Testis (tissue), 2 donors: Measurements from ENCODE around the gene ZNF627.

Source experiments
- POLR2A ChIP-seq: fragments of 450-650 bp; IDR thresholded peaks from one replicate; pipeline ENCODE4 v1.6.1; 2017; ENCODE audit warnings: antibody characterized with exemption, mild to moderate bottlenecking, moderate library complexity
- TF ChIP-seq, protein P1 (sequence below), 3 experiments: fragments of 450-650 bp in 2 of 3; fragments of 200-600 bp in 1 of 3; sonication (generic) in 1 of 3; IDR thresholded peaks; one replicate each; pipeline ENCODE4 v1.5.1; 2016 to 2019; ENCODE audit warnings: antibody characterized with exemption in 3 of 3, mild to moderate bottlenecking in 2 of 3, moderate library complexity in 1 of 3

DNA sequence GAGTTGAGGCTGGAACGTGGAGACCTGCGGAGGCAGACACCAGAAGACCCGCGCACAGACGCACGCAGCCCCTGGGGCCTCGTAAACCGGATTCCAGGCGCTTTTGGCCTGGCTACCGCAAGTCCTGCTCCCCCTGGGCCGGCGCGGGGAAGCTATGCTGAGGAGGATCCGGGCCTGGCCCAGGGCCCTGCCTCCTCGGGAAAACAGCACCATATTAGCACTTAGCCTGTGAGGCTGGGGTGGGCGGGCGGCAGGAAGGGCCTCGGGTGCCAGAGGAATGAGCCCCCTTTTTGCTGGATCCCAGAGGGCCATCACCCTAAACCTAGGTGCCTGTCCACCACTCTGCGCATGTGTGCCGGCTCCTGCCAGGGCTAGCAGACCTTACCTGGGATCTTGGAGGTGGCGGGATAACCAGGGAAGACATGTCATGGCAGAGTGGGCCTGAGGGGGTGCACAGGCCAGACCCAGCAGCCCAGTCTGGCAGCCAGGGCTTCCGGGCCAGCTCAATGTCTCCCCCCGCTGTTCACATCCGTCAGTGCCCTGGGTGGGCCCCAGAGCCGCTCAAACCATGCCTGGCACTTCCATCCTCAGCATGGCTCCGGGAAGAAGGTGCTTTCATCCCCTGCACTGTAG lies 45.6 kb upstream of the ZNF627 start:
- TF ChIP-seq, protein P1, sequence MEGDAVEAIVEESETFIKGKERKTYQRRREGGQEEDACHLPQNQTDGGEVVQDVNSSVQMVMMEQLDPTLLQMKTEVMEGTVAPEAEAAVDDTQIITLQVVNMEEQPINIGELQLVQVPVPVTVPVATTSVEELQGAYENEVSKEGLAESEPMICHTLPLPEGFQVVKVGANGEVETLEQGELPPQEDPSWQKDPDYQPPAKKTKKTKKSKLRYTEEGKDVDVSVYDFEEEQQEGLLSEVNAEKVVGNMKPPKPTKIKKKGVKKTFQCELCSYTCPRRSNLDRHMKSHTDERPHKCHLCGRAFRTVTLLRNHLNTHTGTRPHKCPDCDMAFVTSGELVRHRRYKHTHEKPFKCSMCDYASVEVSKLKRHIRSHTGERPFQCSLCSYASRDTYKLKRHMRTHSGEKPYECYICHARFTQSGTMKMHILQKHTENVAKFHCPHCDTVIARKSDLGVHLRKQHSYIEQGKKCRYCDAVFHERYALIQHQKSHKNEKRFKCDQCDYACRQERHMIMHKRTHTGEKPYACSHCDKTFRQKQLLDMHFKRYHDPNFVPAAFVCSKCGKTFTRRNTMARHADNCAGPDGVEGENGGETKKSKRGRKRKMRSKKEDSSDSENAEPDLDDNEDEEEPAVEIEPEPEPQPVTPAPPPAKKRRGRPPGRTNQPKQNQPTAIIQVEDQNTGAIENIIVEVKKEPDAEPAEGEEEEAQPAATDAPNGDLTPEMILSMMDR (IDR thresholded peaks at IDR 0.05) = no peak
- no peak for TF ChIP-seq POLR2A
